Occipital lobe (tissue), 2 donors: Measurements from ENCODE around the gene RSPH4A. TPM values are rescaled to one million over a fixed set of nuclear protein-coding genes. Genes with fewer than 3 reads are reported as not detected.
"Not testable (repeated sequence)": the region's sequence is repeated elsewhere in the genome, so short reads cannot be mapped to it uniquely, and the experiment has no call there.

Experiments
- DNase-seq: peaks from one replicate; lab custom pipeline; 2025; lab: John Stamatoyannopoulos, UW
- total RNA-seq: library from RNA; depleted of rRNA; stranded (reverse); fragments of >200 nt; gene quantifications from one replicate; pipeline ENCODE4 v1.2.3, GENCODE V29; 2014

Gene RSPH4A
- 2.7 TPM for total RNA-seq

- peak; percentile 87 for DNase-seq
Observed at GRCh38 chr6:116615937-116616736, at the start of gene RSPH4A. TSS of gene RSPH4A (plus strand) at chr6:116616479. CDS start at chr6:116616624, 145 bp downstream.

GRCh38 chr6:116568111-116568510 is 48.2 kb upstream of the RSPH4A start:
- no peak for DNase-seq

GRCh38 chr6:116568821-116569755 is 47.2 kb upstream of the RSPH4A start:
- DNase-seq: no peak

- peak; percentile 100 for DNase-seq
Observed at GRCh38 chr6:116570856-116571682, 45.2 kb upstream of the RSPH4A start, which contains the start of gene RWDD1. TSS of gene RWDD1 (plus strand) at chr6:116571504. CDS start at chr6:116571583, 79 bp downstream.

GRCh38 chr6:116571683-116572000 is 44.6 kb upstream of the RSPH4A start:
- no peak for DNase-seq

GRCh38 chr6:116572162-116572561 is 44.1 kb upstream of the RSPH4A start:
- DNase-seq: no peak

- DNase-seq: no peak
Observed at GRCh38 chr6:116575227-116575626, 41.1 kb upstream of the RSPH4A start.

- no peak for DNase-seq
Observed at GRCh38 chr6:116577486-116577885, 38.8 kb upstream of the RSPH4A start.

- DNase-seq: no peak
Observed at GRCh38 chr6:116578335-116578734, 37.9 kb upstream of the RSPH4A start.

GRCh38 chr6:116579143-116579542 is 37.1 kb upstream of the RSPH4A start:
- no peak for DNase-seq

GRCh38 chr6:116580198-116580597 is 36.1 kb upstream of the RSPH4A start:
- DNase-seq: no peak

GRCh38 chr6:116586276-116586675 is 30.0 kb upstream of the RSPH4A start:
- no peak for DNase-seq

GRCh38 chr6:116586738-116587137 is 29.5 kb upstream of the RSPH4A start:
- no peak for DNase-seq

- no peak for DNase-seq
Observed at GRCh38 chr6:116595247-116595646, 21.0 kb upstream of the RSPH4A start.

GRCh38 chr6:116596815-116597214 is 19.5 kb upstream of the RSPH4A start:
- no peak for DNase-seq

- DNase-seq: not testable (repeated sequence)
Observed at GRCh38 chr6:116603916-116604315, 12.4 kb upstream of the RSPH4A start.

- not testable (repeated sequence) for DNase-seq
Observed at GRCh38 chr6:116604868-116605267, 11.4 kb upstream of the RSPH4A start.

GRCh38 chr6:116605935-116606334 is 10.3 kb upstream of the RSPH4A start:
- no peak for DNase-seq

- DNase-seq: no peak
Observed at GRCh38 chr6:116611056-116611455, 5.2 kb upstream of the RSPH4A start.

GRCh38 chr6:116616737-116617053 is 416 bp downstream of the RSPH4A start:
- DNase-seq: no peak

- no peak for DNase-seq
Observed at GRCh38 chr6:116624036-116624805, 7.9 kb downstream of the RSPH4A start.
